ENCODE results near the gene CELF5.

The CELF5 gene

DNA sequence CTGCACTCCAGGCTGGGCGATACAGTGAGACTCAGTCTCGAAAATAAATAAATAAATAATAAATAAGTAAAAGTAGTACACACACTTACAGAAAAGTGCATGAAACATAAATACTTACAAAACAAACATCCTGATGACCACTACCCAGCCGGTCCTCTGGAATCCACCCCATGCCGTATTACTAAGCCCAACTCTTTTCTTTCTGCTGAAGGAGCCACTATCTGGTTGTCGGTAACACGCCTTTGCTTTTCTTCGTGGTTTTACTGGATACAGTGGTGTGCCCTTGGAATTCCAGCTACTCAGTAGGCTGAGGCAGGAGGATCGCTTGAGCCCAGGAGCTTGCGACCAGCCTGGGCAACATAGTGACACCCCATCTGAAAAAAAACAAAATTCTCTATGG, 39.4 kb downstream of the CELF5 start:
- H3K79me2 ChIP-seq, result no peaks in the 10 kb centered on the region
- H2AFZ ChIP-seq, result no peak overlapping the region
- TF ChIP-seq, protein P1, sequence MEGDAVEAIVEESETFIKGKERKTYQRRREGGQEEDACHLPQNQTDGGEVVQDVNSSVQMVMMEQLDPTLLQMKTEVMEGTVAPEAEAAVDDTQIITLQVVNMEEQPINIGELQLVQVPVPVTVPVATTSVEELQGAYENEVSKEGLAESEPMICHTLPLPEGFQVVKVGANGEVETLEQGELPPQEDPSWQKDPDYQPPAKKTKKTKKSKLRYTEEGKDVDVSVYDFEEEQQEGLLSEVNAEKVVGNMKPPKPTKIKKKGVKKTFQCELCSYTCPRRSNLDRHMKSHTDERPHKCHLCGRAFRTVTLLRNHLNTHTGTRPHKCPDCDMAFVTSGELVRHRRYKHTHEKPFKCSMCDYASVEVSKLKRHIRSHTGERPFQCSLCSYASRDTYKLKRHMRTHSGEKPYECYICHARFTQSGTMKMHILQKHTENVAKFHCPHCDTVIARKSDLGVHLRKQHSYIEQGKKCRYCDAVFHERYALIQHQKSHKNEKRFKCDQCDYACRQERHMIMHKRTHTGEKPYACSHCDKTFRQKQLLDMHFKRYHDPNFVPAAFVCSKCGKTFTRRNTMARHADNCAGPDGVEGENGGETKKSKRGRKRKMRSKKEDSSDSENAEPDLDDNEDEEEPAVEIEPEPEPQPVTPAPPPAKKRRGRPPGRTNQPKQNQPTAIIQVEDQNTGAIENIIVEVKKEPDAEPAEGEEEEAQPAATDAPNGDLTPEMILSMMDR (IDR thresholded peaks at IDR 0.05), result no peak
- no peak overlapping the region for H3K27ac ChIP-seq
- H3K4me3 ChIP-seq (ENCODE audit: low read depth, low read length), result no peak overlapping the region
- no peak overlapping the region for H3K9ac ChIP-seq
- no peak overlapping the region for H3K4me2 ChIP-seq (ENCODE audit: low read length)
- H3K4me1 ChIP-seq, result no peaks in the 10 kb centered on the region
- no peaks in the 10 kb centered on the region for H3K27me3 ChIP-seq (ENCODE audit: control insufficient read depth, insufficient read depth, low read length)
- no peaks in the 10 kb centered on the region for H3K9me3 ChIP-seq (ENCODE audit: control insufficient read depth, low read length)
- no peaks in the 10 kb centered on the region for H3K36me3 ChIP-seq (ENCODE audit: control insufficient read depth, insufficient read depth, low read length)

DNA sequence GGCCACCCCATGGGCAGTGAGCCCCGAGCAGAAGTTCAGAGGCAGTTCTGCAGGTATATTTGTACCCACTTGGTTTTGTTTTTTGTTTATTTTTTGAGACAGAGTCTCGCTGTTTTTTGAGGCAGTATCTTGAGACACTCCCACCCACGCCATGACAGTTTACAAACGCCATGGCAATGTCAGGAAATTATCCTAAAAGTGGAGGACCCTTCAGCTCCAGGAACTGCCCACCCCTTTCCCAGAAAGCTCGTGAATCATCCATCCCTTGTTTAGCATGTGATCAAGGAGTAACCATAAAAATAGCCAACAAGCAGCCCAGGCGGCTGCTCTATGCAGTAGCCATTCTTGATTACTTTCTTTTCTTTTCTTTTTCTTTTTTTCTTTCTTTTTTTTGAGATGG, 41.0 kb downstream of the CELF5 start:
- Histone ChIP-seq H3K9ac (no peak overlapping the region), H3K4me1 (no peaks in the 10 kb centered on the region), H3K79me2 (no peaks in the 10 kb centered on the region), H3K4me2 (ENCODE audit: low read length) (no peak overlapping the region), H2AFZ (no peak overlapping the region), H3K27ac (no peak overlapping the region), H3K27me3 (ENCODE audit: control insufficient read depth, insufficient read depth, low read length) (peaks cover 2% of the 10 kb centered on the region), H3K36me3 (ENCODE audit: control insufficient read depth, insufficient read depth, low read length) (no peaks in the 10 kb centered on the region), H3K9me3 (ENCODE audit: control insufficient read depth, low read length) (no peaks in the 10 kb centered on the region), H3K4me3 (ENCODE audit: low read depth, low read length) (no peak overlapping the region)
- TF ChIP-seq, protein P1 (IDR thresholded peaks at IDR 0.05), result no peak

DNA sequence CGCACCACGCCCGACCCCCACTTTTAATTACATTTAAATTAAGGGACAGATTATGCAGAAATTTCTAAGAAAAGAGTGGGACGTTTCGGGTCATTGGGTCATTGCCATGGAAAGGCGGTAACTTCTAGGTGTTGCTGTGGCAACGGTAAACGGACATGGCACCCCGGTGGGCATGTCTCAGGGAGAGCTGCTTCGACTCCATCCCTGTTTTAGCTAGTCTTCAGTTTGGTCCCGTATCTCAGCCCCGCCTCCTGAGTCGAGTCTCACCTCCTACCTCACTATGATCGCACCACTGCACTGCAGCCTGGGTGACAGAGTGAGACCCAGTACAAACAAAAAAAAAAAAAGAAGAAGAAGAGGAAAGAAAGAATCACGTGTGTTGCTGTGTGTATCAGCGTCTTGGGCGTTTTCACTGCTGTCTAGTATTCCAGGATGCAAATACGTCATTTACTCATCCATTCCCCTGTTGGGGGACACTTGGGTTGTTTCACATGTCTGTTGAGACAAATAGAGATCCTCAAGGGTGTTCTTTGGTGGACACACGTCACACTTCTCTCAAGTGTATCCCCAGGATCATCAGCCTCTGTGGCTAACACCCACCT, 41.7 kb downstream of the CELF5 start:
- no peaks in the 10 kb centered on the region for H3K4me1 ChIP-seq
- H3K4me3 ChIP-seq (ENCODE audit: low read depth, low read length), result no peak overlapping the region
- peaks cover 2% of the 10 kb centered on the region for H3K27me3 ChIP-seq (ENCODE audit: control insufficient read depth, insufficient read depth, low read length)
- TF ChIP-seq, protein P1 (IDR thresholded peaks at IDR 0.05), result no peak
- H3K79me2 ChIP-seq, result no peaks in the 10 kb centered on the region
- no peak overlapping the region for H2AFZ ChIP-seq
- H3K36me3 ChIP-seq (ENCODE audit: control insufficient read depth, insufficient read depth, low read length), result no peaks in the 10 kb centered on the region
- H3K4me2 ChIP-seq (ENCODE audit: low read length), result no peak overlapping the region
- H3K27ac ChIP-seq, result no peak overlapping the region
- no peaks in the 10 kb centered on the region for H3K9me3 ChIP-seq (ENCODE audit: control insufficient read depth, low read length)
- no peak overlapping the region for H3K9ac ChIP-seq

DNA sequence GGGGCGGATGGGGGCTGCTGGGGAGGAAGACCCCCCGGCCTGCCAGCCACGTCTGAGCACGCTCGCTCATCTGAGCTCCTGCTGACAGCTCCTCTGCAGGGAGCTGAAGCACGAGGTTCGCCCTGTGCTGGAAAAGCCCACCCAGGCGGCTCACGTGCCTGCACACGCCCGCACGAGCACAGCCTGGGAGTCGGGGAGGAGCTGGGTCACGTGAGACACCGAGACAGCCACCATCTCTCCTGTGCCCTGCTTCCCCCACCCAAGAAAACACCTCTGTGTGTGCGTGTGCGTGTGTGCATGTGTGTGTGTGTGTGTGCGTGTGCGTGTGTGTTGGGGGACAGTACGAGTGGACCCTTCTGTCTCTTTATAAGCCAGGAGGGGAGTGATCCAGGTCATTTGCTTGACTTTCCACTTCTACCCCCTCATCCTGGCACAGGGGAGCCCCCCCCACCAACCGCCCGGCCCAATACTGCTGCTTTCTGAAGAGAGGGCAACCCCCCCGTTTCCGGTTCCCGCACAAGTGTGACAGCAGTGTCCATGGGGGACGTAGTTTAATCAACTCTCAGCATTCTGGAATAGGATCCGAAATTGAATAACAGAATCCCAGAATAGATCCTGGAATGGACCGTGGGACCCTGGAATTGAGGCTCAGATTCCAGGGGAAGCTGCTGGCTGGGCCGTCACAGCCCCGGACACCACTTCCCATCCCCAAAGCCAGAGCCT, 42.5 kb downstream of the CELF5 start:
- Histone ChIP-seq H3K4me1 (no peaks in the 10 kb centered on the region), H3K9ac (no peak overlapping the region), H3K9me3 (ENCODE audit: control insufficient read depth, low read length) (no peaks in the 10 kb centered on the region), H3K79me2 (no peaks in the 10 kb centered on the region), H3K27me3 (ENCODE audit: control insufficient read depth, insufficient read depth, low read length) (peaks cover 2% of the 10 kb centered on the region), H3K4me2 (ENCODE audit: low read length) (no peak overlapping the region), H3K27ac (no peak overlapping the region), H3K36me3 (ENCODE audit: control insufficient read depth, insufficient read depth, low read length) (no peaks in the 10 kb centered on the region), H3K4me3 (ENCODE audit: low read depth, low read length) (no peak overlapping the region), H2AFZ (no peak overlapping the region)
- TF ChIP-seq, protein P1 (IDR thresholded peaks at IDR 0.05), result no peak

DNA sequence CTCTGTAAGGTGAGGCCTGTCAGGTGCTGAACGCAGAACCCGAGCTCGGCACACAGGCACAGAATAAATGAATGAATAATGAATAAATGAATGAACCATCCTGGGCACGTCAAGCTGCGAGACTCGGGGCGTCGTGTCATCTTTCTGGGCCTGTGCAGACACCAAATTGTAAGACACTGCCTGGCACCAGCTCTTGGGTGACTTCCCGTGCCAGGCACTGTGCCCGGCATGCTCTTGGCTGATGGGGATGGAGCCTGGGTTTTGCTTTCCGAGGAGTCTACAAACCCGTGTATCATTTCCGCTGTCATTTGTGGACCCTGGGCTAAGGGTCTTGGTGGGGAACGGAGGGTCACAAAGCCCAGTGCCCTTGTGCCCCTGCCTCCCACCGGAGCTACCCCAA, 43.9 kb downstream of the CELF5 start:
- Histone ChIP-seq H3K79me2 (no peaks in the 10 kb centered on the region), H3K9ac (no peak overlapping the region), H2AFZ (no peak overlapping the region), H3K27ac (no peak overlapping the region), H3K36me3 (ENCODE audit: control insufficient read depth, insufficient read depth, low read length) (no peaks in the 10 kb centered on the region), H3K9me3 (ENCODE audit: control insufficient read depth, low read length) (no peaks in the 10 kb centered on the region), H3K4me2 (ENCODE audit: low read length) (no peak overlapping the region), H3K4me3 (ENCODE audit: low read depth, low read length) (no peak overlapping the region), H3K27me3 (ENCODE audit: control insufficient read depth, insufficient read depth, low read length) (peaks cover 2% of the 10 kb centered on the region), H3K4me1 (no peaks in the 10 kb centered on the region)
- TF ChIP-seq, protein P1 (IDR thresholded peaks at IDR 0.05), result no peak
